Measurements from ENCODE around the gene GRK2. TPM values are rescaled to one million over a fixed set of nuclear protein-coding genes. Genes with fewer than 3 reads are reported as not detected.
A peak's percentile ranks its signal among the peaks of the same experiment; 100 is the strongest.

GRK2 gene
- total and polyA plus RNA-seq, 2 of the 13 experiments (the other 11 are each of a cell fraction or from before 2014, with no cell fraction given): 31.3 to 42.4 TPM

DNA sequence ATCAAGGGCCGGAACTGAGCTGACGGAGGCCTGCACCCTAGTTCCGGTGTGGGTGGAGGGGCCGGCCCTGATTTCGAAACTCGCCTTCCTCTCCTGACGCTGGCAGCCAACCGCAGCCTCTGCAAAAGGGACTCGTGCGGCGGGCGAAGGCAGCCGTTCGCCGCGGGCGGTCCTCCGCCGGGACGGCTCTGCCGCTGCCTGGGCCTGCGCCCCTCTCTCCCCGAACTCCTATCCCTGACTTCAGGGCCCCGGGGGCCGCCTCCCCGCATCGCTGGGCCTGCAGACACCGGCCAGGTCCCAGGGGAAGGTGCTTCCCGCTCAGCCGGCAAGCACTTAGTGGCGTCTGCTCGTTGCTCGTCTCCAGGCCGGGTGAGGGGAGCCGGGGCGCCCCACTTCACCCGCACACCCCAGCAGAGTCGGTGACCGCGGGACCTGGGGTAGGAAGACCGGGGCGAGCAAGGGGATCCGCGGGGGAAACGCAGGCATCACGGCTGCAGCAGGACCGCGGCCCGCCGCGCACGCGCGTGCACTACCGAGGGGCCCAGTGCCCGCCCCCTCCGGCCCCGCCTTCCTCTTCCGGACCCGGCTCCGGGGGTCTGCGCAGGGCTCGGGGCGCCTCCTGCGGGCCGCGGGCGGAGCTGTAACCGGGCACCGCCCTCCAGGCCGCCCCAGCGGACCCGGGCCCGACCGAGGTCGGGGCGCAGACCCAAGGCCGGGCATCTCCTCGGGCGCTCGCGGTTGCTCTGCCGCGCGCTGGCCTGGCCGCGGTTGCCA lies 22.4 kb downstream of the GRK2 start (continued):
- TF ChIP-seq, protein P1, sequence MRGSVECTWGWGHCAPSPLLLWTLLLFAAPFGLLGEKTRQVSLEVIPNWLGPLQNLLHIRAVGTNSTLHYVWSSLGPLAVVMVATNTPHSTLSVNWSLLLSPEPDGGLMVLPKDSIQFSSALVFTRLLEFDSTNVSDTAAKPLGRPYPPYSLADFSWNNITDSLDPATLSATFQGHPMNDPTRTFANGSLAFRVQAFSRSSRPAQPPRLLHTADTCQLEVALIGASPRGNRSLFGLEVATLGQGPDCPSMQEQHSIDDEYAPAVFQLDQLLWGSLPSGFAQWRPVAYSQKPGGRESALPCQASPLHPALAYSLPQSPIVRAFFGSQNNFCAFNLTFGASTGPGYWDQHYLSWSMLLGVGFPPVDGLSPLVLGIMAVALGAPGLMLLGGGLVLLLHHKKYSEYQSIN (CRISPR knock-in tag; IDR thresholded peaks at IDR 0.05; ENCODE audit: borderline replicate concordance): no peak
- TF ChIP-seq HNF4G (IDR thresholded peaks at IDR 0.05; ENCODE audit: borderline replicate concordance, low read depth, low read length): peak; percentile 14; the same call in 1 of the 2 replicates
- TF ChIP-seq HNF4G (CRISPR knock-in tag; IDR thresholded peaks at IDR 0.05; ENCODE audit: borderline replicate concordance, low read depth): no peak; the same call in none of the 2 replicates
- TF ChIP-seq HMGXB4 (CRISPR knock-in tag; IDR thresholded peaks at IDR 0.05; ENCODE audit: borderline replicate concordance in 1 of 2, low read depth in 1 of 2): peak; percentile 60 to 80; a peak in 3 of 4 replicates
- TF ChIP-seq ZNF598 (CRISPR knock-in tag; IDR thresholded peaks at IDR 0.05; ENCODE audit: borderline replicate concordance): 0 out of 2 replicates have a peak, but pooled peaks have one; percentile 79
- TF ChIP-seq GATAD2A (CRISPR knock-in tag; IDR thresholded peaks at IDR 0.05): peak; percentile 85
- TF ChIP-seq, protein P2, sequence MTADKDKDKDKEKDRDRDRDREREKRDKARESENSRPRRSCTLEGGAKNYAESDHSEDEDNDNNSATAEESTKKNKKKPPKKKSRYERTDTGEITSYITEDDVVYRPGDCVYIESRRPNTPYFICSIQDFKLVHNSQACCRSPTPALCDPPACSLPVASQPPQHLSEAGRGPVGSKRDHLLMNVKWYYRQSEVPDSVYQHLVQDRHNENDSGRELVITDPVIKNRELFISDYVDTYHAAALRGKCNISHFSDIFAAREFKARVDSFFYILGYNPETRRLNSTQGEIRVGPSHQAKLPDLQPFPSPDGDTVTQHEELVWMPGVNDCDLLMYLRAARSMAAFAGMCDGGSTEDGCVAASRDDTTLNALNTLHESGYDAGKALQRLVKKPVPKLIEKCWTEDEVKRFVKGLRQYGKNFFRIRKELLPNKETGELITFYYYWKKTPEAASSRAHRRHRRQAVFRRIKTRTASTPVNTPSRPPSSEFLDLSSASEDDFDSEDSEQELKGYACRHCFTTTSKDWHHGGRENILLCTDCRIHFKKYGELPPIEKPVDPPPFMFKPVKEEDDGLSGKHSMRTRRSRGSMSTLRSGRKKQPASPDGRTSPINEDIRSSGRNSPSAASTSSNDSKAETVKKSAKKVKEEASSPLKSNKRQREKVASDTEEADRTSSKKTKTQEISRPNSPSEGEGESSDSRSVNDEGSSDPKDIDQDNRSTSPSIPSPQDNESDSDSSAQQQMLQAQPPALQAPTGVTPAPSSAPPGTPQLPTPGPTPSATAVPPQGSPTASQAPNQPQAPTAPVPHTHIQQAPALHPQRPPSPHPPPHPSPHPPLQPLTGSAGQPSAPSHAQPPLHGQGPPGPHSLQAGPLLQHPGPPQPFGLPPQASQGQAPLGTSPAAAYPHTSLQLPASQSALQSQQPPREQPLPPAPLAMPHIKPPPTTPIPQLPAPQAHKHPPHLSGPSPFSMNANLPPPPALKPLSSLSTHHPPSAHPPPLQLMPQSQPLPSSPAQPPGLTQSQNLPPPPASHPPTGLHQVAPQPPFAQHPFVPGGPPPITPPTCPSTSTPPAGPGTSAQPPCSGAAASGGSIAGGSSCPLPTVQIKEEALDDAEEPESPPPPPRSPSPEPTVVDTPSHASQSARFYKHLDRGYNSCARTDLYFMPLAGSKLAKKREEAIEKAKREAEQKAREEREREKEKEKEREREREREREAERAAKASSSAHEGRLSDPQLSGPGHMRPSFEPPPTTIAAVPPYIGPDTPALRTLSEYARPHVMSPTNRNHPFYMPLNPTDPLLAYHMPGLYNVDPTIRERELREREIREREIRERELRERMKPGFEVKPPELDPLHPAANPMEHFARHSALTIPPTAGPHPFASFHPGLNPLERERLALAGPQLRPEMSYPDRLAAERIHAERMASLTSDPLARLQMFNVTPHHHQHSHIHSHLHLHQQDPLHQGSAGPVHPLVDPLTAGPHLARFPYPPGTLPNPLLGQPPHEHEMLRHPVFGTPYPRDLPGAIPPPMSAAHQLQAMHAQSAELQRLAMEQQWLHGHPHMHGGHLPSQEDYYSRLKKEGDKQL (CRISPR knock-in tag; IDR thresholded peaks at IDR 0.05; ENCODE audit: low read depth): no peak
- TF ChIP-seq, protein P3, sequence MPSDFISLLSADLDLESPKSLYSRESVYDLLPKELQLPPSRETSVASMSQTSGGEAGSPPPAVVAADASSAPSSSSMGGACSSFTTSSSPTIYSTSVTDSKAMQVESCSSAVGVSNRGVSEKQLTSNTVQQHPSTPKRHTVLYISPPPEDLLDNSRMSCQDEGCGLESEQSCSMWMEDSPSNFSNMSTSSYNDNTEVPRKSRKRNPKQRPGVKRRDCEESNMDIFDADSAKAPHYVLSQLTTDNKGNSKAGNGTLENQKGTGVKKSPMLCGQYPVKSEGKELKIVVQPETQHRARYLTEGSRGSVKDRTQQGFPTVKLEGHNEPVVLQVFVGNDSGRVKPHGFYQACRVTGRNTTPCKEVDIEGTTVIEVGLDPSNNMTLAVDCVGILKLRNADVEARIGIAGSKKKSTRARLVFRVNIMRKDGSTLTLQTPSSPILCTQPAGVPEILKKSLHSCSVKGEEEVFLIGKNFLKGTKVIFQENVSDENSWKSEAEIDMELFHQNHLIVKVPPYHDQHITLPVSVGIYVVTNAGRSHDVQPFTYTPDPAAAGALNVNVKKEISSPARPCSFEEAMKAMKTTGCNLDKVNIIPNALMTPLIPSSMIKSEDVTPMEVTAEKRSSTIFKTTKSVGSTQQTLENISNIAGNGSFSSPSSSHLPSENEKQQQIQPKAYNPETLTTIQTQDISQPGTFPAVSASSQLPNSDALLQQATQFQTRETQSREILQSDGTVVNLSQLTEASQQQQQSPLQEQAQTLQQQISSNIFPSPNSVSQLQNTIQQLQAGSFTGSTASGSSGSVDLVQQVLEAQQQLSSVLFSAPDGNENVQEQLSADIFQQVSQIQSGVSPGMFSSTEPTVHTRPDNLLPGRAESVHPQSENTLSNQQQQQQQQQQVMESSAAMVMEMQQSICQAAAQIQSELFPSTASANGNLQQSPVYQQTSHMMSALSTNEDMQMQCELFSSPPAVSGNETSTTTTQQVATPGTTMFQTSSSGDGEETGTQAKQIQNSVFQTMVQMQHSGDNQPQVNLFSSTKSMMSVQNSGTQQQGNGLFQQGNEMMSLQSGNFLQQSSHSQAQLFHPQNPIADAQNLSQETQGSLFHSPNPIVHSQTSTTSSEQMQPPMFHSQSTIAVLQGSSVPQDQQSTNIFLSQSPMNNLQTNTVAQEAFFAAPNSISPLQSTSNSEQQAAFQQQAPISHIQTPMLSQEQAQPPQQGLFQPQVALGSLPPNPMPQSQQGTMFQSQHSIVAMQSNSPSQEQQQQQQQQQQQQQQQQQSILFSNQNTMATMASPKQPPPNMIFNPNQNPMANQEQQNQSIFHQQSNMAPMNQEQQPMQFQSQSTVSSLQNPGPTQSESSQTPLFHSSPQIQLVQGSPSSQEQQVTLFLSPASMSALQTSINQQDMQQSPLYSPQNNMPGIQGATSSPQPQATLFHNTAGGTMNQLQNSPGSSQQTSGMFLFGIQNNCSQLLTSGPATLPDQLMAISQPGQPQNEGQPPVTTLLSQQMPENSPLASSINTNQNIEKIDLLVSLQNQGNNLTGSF (CRISPR knock-in tag; IDR thresholded peaks at IDR 0.05): peak; percentile 9; the same call in 1 of the 2 replicates
- TF ChIP-seq, protein P4, sequence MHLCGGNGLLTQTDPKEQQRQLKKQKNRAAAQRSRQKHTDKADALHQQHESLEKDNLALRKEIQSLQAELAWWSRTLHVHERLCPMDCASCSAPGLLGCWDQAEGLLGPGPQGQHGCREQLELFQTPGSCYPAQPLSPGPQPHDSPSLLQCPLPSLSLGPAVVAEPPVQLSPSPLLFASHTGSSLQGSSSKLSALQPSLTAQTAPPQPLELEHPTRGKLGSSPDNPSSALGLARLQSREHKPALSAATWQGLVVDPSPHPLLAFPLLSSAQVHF (CRISPR knock-in tag; IDR thresholded peaks at IDR 0.05): 0 out of 2 replicates have a peak, but pooled peaks have one; percentile 68
- peak; percentile 82; the same call in 1 of the 2 replicates for TF ChIP-seq ZNF101 (CRISPR knock-in tag; IDR thresholded peaks at IDR 0.05; ENCODE audit: borderline replicate concordance, low read depth)
- no peak for TF ChIP-seq RELA (CRISPR knock-in tag; IDR thresholded peaks at IDR 0.05)
- 0 out of 2 replicates have a peak, but pooled peaks have one; percentile 73 for TF ChIP-seq ZNF816 (CRISPR knock-in tag; IDR thresholded peaks at IDR 0.05; ENCODE audit: borderline replicate concordance)

All from HepG2 (cell line).